ENCODE data around the gene SPO11.

SPO11 gene

DNA sequence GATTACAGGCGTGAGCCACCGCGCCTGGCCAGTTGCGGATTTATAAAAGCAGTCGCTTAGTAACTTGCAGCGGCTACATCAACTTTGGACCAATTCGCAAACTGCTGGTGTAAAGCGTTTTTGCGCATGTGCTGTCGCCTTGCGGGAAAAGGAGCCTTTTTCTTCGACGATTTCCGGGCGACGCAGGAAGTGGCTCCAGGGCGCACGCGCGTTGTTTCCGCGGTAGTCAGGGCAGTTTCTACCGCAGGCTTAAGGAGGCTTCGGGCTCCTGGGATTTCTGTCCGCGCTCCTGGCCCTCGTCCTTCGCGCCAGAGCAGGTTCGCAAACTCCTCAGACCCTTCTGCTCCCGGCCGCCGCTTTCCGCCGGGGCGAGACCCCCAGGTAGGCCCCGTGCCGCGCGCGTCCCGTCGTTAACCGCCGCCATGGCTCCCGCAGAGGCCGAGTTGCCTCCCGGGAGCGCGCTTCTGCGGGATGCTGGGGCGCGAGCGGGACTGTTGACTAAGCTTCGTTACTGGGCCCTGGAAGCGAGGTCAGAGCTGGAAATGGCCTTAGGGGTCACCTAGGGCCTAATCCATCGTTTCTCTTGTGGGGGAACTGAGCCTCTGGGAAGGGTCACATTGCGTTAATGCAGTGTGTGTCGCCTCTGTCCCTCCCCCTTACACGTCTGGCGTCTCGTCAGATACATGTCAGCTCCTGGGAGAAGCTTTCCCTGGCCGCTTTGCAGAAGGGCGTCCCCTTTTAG, 21.6 kb downstream of the SPO11 start, which contains the start of gene RAE1:
Gene RAE1, plus strand, starts transcription at position 214 of the 742 bp plus-strand sequence. CDS start 2,784 bp downstream, outside the sequence.
- H3K27ac ChIP-seq: peak within 1 kb of the TSS; percentile 76
- H3K9me3 ChIP-seq (ENCODE audit: low read depth, low read length): no peaks in the 10 kb centered on the region
- DNase-seq (ENCODE audit: low read depth, low spot score): peak; percentile 73
- peak; percentile 85 for TF ChIP-seq POLR2AphosphoS5 (IDR thresholded peaks at IDR 0.05; ENCODE audit: borderline replicate concordance, low read depth, low read length)
- TF ChIP-seq FOXP2 (optimal IDR thresholded peaks at IDR 0.05; ENCODE audit: control extremely low read depth, extremely low read length, insufficient read depth): no peak
- H3K9ac ChIP-seq (ENCODE audit: insufficient read length): peak within 1 kb of the TSS; percentile 98
- peaks cover 27% of the 10 kb centered on the region for H3K36me3 ChIP-seq (ENCODE audit: insufficient read depth, low read length)
- peak within 1 kb of the TSS; percentile 97 for H3K4me3 ChIP-seq

DNA sequence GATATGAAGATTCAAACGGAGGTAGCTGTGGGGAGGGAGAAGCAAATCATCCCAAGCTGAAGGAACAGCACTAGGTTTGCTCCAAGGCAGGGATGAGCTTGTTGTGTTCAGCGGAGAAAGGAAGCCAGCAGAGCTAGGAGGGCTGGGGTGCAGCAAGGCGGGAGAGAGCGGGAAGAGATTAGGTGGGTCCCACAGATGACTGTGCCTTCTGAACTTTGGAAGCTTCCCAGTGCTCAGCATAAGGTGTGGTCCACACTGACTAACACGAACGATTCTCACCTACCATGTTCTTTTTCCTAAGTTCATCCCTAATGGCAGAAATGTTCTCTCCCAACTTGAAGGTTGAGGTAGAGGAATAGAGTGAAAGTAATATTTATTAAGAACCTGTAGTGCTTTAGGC, 22.7 kb downstream of the SPO11 start:
- no peak overlapping the region for H3K27ac ChIP-seq
- no peak for DNase-seq (ENCODE audit: low read depth, low spot score)
- H3K4me3 ChIP-seq: peak overlapping the region; percentile 97

DNA sequence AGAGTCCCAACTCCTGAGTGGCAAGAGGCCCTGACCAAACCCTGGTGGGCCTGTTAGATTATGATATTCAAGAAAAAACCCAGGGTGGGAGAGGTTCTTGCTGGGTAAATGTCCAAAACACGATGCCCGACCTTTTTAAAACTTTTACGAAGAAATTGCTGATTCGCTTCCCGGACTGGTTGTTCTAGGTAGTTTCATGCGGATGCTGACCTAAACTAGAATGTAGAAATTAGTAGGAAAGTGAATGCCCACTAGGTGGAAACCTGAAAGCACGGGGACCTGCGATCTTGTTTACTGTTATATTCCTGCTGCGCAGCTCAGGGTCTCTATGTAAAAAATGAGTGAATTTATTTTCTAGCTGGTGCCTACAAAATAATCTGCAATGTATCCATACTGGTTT, 23.7 kb downstream of the SPO11 start:
- H3K9ac ChIP-seq (ENCODE audit: insufficient read length): no peak overlapping the region
- no peak for DNase-seq (ENCODE audit: low read depth, low spot score)
- no peak overlapping the region for H3K27ac ChIP-seq
- H3K4me3 ChIP-seq: no peak overlapping the region
- H3K36me3 ChIP-seq (ENCODE audit: insufficient read depth, low read length): peaks cover 27% of the 10 kb centered on the region
- TF ChIP-seq EZH2 (IDR thresholded peaks at IDR 0.05) (no peak), FOXP2 (optimal IDR thresholded peaks at IDR 0.05; ENCODE audit: control extremely low read depth, extremely low read length, insufficient read depth) (no peak), POLR2AphosphoS5 (IDR thresholded peaks at IDR 0.05; ENCODE audit: borderline replicate concordance, low read depth, low read length) (no peak)
- H3K9me3 ChIP-seq (ENCODE audit: low read depth, low read length): no peaks in the 10 kb centered on the region

More for the DNA sequence above, 22.7 kb downstream of the SPO11 start:
- H3K9ac ChIP-seq (ENCODE audit: insufficient read length): peak overlapping the region; percentile 98
- H3K9me3 ChIP-seq (ENCODE audit: low read depth, low read length): no peaks in the 10 kb centered on the region
- TF ChIP-seq EZH2 (IDR thresholded peaks at IDR 0.05) (no peak), POLR2AphosphoS5 (IDR thresholded peaks at IDR 0.05; ENCODE audit: borderline replicate concordance, low read depth, low read length) (no peak), FOXP2 (optimal IDR thresholded peaks at IDR 0.05; ENCODE audit: control extremely low read depth, extremely low read length, insufficient read depth) (no peak)
- H3K36me3 ChIP-seq (ENCODE audit: insufficient read depth, low read length): peaks cover 27% of the 10 kb centered on the region

DNA sequence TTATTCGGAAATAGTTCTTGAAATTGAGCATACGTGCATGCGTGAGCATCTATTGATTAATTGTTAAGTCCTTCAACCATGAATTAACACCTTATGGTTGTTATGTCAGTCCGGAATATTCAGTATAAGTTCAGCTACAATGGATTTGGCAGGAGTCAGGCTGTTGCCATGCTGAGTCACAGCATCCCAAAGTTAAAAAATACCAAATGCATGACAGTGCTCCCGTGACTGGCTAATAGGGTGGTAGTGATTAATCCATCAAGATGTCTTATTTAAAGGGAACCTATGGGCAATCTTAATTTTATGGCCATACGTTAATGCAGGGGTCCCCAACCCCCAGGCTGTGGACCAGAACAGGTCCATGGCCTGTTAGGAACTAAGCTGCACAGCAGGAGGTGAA, 31.9 kb downstream of the SPO11 start:
- peaks cover 26% of the 10 kb centered on the region for H3K36me3 ChIP-seq (ENCODE audit: insufficient read depth, low read length)
- no peak overlapping the region for H3K9ac ChIP-seq (ENCODE audit: insufficient read length)
- no peak for DNase-seq (ENCODE audit: low read depth, low spot score)
- H3K4me3 ChIP-seq: no peak overlapping the region
- H3K27ac ChIP-seq: no peak overlapping the region
- TF ChIP-seq FOXP2 (optimal IDR thresholded peaks at IDR 0.05; ENCODE audit: control extremely low read depth, extremely low read length, insufficient read depth) (no peak), POLR2AphosphoS5 (IDR thresholded peaks at IDR 0.05; ENCODE audit: borderline replicate concordance, low read depth, low read length) (no peak), EZH2 (IDR thresholded peaks at IDR 0.05) (no peak)
- no peaks in the 10 kb centered on the region for H3K9me3 ChIP-seq (ENCODE audit: low read depth, low read length)

DNA sequence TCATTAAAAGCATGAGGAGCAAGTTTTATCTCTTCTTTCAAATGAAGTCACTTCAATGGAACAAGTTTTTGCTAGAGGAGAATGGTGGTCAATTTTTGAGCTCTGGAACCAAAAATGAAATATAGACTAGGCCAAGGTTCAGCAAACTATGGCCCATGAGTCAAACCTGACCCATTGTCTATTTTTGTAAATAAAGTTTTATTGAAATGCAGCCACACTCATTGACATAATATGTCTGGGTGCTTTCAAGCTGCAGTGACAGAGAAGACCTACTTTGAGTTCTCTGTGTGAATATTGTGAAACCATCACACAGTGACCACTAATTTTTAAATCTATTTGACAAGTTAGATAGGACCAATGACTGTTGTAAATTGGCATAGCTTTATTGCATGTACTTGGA, 34.8 kb downstream of the SPO11 start:
- no peak for TF ChIP-seq POLR2AphosphoS5 (IDR thresholded peaks at IDR 0.05; ENCODE audit: borderline replicate concordance, low read depth, low read length)
- no peak for TF ChIP-seq EZH2 (IDR thresholded peaks at IDR 0.05)
- no peak for TF ChIP-seq FOXP2 (optimal IDR thresholded peaks at IDR 0.05; ENCODE audit: control extremely low read depth, extremely low read length, insufficient read depth)
- H3K9ac ChIP-seq (ENCODE audit: insufficient read length): no peak overlapping the region
- no peak overlapping the region for H3K4me3 ChIP-seq
- peaks cover 55% of the 10 kb centered on the region for H3K36me3 ChIP-seq (ENCODE audit: insufficient read depth, low read length)
- no peak overlapping the region for H3K27ac ChIP-seq
- no peaks in the 10 kb centered on the region for H3K9me3 ChIP-seq (ENCODE audit: low read depth, low read length)
- no peak for DNase-seq (ENCODE audit: low read depth, low spot score)

DNA sequence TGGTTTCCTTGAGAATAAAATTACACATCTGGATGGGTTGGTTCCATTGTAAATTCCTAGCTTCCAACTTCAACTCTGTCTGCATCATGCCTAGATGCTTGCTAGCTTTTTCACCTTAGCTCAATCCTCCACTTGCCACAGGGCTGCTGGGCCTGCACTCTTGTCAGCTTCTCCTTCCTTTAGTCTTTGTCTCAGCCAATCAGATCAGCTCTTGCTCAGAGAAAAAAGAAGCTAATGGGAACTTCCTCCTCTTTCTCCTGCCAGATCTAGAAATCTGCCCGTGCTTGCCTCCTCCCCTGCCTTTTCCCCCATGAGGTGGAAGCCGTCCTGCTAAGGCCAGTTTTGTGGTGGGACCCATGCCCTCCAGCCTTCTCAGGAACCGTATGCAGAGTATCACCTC, 40.0 kb downstream of the SPO11 start:
- H3K36me3 ChIP-seq (ENCODE audit: insufficient read depth, low read length): peaks cover 94% of the 10 kb centered on the region
- no peak overlapping the region for H3K9ac ChIP-seq (ENCODE audit: insufficient read length)
- no peaks in the 10 kb centered on the region for H3K9me3 ChIP-seq (ENCODE audit: low read depth, low read length)
- no peak for DNase-seq (ENCODE audit: low read depth, low spot score)
- no peak overlapping the region for H3K4me3 ChIP-seq
- TF ChIP-seq FOXP2 (optimal IDR thresholded peaks at IDR 0.05; ENCODE audit: control extremely low read depth, extremely low read length, insufficient read depth) (no peak), POLR2AphosphoS5 (IDR thresholded peaks at IDR 0.05; ENCODE audit: borderline replicate concordance, low read depth, low read length) (no peak), EZH2 (IDR thresholded peaks at IDR 0.05) (no peak)
- H3K27ac ChIP-seq: no peak overlapping the region

DNA sequence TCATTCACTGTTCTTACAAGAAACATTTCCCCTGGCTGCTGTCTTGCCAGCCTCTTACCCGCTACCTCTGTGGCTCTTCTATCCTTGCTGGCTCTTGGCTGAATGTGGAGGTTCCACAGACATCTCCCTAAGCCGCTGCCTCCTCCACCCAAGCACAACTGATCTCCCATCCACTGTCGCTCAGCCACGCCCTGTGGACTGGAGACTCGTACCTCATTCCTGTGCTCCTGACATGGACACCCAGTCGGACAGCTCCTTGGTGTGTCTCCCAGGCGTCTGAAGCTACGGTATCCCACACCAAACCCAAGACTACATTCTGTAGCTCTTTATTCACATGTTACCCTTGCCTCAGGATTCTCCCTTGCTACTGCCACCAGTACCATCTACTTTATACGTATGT, 40.7 kb downstream of the SPO11 start:
- no peak for TF ChIP-seq FOXP2 (optimal IDR thresholded peaks at IDR 0.05; ENCODE audit: control extremely low read depth, extremely low read length, insufficient read depth)
- TF ChIP-seq POLR2AphosphoS5 (IDR thresholded peaks at IDR 0.05; ENCODE audit: borderline replicate concordance, low read depth, low read length): no peak
- H3K9me3 ChIP-seq (ENCODE audit: low read depth, low read length): no peaks in the 10 kb centered on the region
- no peak overlapping the region for H3K9ac ChIP-seq (ENCODE audit: insufficient read length)
- H3K27ac ChIP-seq: no peak overlapping the region
- DNase-seq (ENCODE audit: low read depth, low spot score): no peak
- H3K36me3 ChIP-seq (ENCODE audit: insufficient read depth, low read length): peaks cover 97% of the 10 kb centered on the region
- H3K4me3 ChIP-seq: no peak overlapping the region

DNA sequence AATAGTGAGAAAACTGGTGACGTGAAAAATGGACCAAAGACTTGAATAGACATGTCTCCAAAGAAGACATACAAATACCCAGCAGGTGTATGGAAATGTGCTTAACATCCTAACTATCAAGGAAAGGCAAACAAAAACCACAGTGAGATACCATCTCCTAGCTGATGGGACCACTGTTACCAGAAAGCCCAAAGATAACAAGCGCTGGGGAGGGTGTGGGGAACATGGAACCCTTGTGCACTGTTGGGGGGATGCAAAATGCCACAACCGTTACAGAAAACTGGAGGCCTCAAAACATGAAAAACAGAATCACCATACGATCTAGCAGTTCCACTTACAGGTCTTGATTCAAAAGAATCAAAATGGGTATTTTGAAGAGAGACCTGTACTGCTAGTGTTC, 41.8 kb downstream of the SPO11 start:
- no peak overlapping the region for H3K9ac ChIP-seq (ENCODE audit: insufficient read length)
- peaks cover 98% of the 10 kb centered on the region for H3K36me3 ChIP-seq (ENCODE audit: insufficient read depth, low read length)
- no peak for DNase-seq (ENCODE audit: low read depth, low spot score)
- H3K27ac ChIP-seq: no peak overlapping the region
- H3K4me3 ChIP-seq: no peak overlapping the region
- no peak for TF ChIP-seq FOXP2 (optimal IDR thresholded peaks at IDR 0.05; ENCODE audit: control extremely low read depth, extremely low read length, insufficient read depth)
- TF ChIP-seq EZH2 (IDR thresholded peaks at IDR 0.05): no peak
- TF ChIP-seq POLR2AphosphoS5 (IDR thresholded peaks at IDR 0.05; ENCODE audit: borderline replicate concordance, low read depth, low read length): no peak
- H3K9me3 ChIP-seq (ENCODE audit: low read depth, low read length): no peaks in the 10 kb centered on the region
